GM21367 (cell line): Measurements from ENCODE around the gene CCR4.
A peak's percentile ranks its signal among the peaks of the same experiment; 100 is the strongest.
"Not testable (repeated sequence)": the region's sequence is repeated elsewhere in the genome, so short reads cannot be mapped to it uniquely, and the experiment has no call there.

Source experiments
- ATAC-seq: cut with Tn5 transposase; IDR thresholded peaks from one replicate; pipeline ENCODE4 v1.9.1; 2021; ENCODE audit not compliant: unreplicated experiment

The CCR4 gene

DNA sequence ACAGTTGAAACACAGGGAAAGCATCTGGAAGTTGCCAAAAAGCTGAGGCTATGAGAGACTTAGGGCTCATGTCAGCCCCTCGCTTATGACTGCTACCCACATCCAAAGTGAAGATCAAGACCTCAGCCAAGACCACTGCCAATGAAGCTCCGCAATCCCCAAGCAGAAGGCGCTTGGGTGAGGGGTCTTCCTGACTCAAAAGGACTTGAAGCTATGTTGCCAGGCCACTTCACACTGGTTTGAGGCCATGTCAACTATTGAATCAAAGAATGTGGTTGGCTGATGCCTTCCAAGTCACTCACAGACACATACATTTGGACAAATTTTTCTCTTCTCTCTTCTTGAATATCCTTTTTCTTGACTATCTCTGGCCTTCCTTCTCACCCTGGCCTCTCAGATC lies 928 bp upstream of the CCR4 start:
- ATAC-seq: no peak

DNA sequence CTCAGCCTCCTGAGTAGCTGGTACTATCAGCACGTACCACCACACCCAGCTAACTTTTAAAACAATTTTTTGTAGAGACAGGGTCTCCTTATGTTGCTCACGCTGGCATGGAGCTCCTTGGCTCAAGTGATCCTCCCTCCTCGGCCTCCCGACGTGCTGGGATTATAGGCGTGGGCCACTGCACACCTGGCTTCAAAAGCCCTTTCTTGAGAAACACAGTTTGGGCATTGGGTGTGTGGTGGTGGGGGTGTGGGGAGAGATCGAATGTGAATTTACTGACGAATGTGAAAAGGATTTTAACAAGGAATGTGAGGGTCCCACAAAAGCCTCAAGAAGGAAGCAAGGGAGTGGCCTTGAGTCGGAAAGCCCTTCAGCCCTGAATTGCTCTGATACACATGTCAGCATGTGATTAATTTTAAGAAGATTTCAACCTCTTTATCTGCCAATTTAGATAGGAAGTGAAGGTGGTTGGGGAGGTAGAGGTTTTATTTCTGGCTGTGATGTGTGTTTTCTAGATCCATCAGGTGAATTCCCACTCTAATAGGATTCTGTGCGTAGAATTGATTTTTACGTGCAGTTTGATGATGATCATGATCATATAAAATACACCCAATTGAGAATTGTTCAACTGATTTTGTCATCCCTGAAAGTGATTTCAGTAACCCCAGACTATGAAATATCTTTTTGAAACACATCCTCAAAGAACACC lies 1.1 kb downstream of the CCR4 start:
- ATAC-seq: no peak

DNA sequence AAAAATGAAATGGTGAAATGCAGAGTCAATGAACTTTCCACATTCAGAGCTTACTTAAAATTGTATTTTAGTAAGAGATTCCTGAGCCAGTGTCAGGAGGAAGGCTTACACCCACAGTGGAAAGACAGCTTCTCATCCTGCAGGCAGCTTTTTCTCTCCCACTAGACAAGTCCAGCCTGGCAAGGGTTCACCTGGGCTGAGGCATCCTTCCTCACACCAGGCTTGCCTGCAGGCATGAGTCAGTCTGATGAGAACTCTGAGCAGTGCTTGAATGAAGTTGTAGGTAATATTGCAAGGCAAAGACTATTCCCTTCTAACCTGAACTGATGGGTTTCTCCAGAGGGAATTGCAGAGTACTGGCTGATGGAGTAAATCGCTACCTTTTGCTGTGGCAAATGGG lies 3.1 kb downstream of the CCR4 start:
- ATAC-seq: no peak

DNA sequence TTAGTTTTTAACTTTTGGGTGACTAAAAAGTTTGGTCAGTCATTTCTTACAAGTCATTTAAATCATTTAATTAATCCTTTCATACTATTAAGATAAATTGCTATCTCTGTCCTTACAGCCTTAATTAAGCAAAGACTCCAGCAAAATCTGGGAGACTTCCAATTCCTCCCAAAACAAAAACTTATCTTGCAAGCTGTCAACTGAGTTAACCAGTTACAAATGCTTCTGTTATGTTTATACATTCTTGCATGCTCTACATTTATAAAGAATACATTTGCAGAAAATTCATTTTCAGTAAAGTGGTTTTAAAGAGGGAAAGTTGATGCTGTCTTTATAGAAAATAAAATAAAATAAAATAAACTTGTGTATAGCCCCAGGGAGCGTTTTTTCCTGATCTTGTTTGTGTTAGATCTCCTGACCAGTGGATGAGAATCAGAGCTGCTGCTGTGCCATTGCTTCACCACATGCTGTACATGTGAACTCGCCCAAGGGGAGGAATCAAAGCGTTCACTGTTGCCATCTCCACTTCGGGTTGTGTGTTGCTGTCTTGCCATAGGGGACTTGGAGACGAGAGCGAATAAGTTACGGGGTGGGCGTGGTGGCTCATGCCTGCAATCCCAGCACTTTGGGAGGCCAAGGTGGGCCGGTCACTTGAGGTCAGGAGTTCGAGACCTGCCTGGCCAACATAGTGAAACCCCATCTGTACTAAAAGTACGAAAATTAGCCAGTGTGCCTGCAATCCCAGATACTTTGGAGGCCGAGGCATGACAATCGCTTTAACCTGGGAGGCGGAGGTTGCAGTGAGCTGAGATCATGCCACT lies 5.5 kb downstream of the CCR4 start:
- no peak for ATAC-seq

DNA sequence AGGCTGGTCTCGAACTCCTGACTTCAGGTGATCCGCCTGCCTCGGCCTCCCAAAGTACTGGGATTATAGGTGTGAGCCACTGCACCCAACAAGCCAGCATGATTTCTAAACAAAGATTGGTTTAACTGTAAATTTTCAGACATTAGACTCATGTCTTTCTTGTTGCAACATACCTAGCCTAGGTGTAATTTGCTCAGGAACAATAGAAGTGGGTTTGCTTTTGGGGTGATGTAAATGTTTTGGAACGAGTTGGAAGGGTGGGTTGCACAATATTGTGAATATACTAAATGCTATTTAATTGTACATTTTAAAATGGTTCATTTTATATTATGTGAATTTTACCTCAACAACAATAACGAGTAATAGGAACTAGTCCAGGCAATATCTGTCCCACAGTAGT lies 7.1 kb downstream of the CCR4 start:
- ATAC-seq: no peak

DNA sequence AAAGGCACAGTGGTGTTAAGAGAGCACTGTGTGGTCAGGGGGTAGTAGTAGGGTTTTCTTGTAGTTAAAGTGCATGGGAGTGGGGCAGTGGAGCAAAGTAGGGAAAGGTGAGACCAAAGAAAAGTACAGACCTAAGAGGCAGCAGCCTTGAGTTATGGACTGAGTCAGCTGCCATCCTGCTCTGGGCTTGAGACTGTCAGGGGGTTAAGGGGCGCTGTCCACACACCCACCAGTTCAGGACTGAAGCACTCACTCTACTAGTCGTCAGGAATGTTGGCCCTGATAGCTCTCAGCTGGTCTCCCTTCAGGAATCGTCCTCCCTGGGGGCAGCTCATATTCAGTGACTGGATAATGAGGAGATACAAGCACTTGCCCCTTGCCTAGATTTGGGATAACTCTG lies 7.9 kb downstream of the CCR4 start:
- no peak for ATAC-seq

DNA sequence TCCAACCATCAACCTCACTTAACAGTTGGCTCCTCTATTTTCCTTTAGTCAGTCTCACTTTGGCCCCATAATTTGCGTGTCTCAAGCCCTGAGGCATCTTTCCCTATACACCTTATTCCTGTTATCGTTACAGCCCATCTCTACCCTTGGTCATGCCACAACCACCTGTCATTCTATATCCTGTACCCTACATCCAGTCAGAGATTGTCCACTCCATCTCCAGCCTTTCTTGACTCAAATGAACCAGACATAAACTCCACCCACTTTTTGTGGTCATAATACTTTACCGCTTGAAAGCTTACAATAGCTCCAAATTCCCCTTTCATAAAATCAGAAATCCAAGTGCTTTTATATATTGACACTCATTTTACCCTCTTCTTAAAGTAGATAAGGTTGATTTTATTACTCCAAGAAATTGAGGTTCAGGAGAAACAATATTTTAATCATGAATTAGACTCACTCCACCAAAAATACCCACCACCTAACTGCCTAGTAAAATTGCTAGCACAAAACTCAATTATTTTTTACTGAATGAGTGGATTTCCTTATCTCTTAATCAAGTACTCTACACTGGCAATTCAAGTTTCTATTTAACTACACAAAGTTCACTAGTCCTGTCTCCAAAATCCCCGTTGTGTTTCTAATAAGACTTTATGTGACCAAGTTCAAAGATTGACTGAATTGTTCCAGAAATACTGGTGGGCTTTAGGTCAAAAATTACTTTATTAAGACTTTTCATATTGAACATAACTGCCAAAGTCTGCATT lies 9.1 kb downstream of the CCR4 start:
- no peak for ATAC-seq

DNA sequence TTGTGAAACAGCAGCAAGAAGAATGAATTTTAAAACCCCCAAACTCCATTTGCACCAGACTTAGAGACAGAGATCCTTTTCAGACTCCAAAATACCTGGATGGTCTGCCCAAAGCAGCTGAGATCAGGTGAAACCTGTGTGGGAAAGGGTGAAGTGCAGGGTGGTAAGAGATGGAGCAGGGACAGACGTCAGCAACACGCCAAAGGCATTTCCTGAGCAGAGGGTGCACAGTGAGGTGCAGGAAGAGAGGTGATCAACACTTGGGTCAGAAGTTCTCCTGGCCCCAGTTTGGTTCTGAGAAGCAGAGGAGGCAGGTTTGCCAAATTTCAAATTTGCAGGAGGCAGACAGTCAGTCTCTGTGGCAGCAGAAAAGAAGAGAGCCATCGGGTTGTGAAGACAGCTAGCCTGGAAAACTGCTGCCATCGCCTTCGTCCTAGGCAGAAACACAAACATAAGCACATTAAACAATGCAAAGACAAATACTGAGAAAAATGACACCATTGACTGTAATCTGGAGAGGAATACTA lies 9.8 kb downstream of the CCR4 start:
- ATAC-seq: no peak

DNA sequence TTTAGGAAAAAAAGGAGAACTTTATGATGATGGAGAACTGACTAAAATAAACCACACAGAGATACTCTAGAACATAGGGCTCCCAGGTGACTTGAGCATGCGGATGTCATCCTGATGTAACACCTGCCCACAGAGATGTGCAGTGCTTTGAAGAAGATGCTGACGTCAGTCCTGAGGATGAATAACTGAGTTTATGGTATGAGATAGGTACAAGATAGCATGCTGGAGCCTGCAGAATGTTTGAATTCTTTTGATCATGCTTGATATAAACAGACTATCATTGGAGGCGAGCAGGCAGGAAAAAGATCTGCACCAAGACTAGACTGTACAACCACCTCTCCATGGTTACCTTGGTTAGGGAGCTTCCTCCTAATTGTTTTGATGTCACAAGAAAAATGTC lies 12.4 kb downstream of the CCR4 start:
- no peak for ATAC-seq

DNA sequence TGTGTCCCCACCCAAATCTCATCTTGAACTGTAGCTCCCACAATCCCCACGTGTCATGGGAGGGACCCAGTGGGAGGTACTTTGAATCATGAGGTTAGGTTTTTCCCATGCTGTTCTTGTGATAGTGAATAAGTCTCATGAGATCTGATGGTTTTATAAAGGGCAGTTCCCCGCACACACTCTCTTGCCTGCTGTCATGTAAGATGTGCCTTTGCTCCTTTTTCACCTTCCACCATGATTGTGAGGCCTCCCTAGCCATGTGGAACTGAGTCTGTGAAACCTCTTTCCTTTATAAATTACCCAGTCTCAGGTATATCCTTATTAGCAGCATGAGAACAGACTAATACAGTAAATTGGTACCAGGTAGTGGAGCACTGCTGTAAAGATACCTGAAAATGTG lies 13.3 kb downstream of the CCR4 start:
- ATAC-seq: not testable (repeated sequence)

DNA sequence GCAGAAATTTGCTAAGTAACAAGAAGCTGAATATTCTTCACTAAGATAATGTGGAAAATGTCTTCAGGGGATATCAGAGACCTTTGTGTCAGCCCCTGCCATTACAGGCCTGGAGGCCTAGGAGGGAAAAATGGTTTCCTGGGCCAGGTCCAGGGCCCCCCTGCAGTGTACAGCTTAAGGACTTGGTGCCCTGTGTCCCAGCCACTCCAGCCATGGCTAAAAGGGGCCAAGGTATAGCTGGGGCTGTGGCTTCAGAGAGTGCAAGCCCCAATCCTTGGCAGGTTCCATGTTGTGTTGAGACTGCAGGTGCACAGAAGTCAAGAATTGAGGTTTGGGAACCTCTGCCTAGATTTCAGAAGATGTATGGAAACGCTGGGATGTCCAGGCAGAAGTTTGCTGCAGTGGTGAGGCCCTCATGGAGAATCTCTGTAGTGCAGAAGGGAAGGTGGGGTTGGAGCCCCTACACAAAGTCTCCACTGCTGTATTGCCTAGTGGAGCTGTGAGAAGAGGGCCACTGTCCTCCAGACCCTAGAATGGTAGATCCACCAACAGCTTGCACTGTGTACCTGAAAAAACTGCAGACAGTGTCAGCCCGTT lies 14.3 kb downstream of the CCR4 start:
- ATAC-seq: not testable (repeated sequence)

DNA sequence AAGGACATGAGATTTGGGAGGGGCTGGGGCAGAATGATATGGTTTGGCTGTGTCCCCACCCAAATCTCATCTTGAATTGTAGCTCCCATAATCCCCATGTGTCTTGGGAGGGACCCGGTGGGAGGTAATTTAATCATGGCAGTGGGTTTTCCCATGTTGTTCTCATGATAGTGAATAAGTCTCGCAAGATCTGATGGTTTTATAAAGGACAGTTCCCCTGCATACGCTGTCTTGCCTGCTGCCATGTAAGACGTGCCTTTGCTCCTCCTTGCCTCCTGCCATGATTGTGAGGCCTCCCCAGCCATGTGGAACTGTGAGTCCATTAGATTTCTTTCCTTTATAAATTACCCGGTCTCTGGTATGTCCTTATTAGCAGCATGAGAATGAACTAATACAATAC lies 15.2 kb downstream of the CCR4 start:
- ATAC-seq: not testable (repeated sequence)

DNA sequence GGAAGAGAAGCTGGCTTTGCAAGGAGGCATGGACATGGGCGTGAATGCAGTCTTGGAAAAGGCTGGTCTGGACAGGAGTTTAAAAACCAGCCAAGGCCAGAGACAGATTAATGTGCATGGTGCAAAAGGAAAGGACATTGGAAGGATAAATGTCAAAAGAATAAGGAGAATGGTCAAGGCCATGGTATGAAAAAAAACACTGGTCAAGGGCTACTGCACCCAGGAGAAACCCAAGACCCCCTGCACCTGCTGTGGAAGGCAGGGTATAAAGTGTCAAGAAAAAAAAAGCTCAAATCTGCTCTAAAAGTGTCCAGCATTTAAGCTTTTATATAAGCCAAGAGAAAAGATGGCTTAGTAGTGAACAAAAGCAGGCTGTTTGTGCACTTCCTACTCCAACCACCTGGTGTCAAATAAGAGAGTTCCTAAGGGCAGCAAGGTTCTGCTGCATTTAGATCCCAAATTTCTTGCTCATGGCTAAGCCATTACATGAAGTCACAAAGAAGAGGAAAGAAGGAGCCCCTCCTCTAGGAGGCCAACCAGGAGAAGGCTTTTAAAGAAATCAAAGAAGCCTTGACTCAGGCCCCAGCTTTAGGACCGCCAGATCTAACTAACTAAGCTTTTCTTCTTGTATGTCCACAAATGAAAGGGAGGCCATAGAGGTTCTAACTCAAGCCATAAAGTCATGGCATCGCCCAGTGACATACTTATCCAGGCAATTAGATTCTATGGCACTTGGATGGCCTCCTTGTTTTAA lies 16.9 kb downstream of the CCR4 start:
- no peak for ATAC-seq

DNA sequence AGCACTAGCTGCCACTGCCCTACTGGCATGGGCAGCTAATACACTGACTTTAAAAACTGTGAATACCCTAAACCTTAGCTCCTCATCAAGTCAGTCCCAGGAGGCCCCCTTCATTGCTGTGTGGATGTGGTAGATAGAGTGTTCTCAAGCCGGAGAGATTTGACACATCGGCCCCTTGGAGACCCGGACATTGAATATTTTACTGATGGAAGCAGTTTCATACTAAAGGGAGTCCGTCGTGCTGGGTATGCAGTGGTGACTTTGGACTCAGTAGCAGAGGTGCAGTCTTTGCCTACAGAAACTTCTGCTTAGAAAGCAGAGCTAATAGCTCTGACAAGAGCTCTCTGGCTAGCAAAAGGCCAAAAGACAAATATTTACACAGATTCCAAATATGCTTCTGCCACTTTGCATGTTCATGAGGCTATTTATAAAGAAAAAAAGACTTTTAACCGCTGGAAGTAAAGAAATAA lies 17.5 kb downstream of the CCR4 start:
- ATAC-seq: no peak

DNA sequence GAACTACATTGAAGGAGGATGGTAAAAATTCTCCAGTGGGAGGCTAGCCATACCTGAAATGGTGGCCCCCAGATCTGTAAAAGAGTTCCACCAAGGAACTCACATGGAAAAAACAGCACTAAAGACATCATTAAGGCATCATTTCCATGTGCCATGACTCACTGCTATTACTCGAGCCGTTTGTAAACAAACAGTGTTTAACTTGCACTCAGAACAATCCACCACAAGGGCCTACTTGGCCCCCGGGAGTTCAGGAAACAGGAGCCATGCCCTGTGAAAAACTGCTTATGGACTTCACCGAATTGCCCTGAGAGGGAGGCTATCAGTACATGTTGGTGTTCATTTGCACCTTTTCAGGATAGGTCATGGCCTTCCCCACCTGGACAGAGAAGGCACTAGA lies 18.2 kb downstream of the CCR4 start:
- no peak for ATAC-seq

DNA sequence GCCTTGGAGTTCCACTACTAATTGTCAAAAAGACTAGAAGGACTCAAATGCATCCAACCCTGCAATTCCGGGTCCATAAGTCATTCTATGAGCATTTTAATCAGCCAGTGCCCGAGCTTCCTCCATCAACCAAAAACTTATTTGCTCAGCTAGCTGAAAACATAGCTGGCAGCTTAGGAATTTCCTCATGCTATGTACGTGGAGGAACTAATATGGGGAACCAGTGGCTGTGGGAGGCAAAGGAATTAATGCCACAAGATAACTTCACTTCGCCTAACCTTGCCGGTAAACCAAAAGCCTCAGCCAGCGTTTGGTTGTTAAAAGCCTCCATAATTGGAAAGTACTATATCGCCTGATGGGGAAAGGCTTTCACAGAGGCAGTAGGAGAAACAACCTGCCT lies 19.8 kb downstream of the CCR4 start:
- ATAC-seq: not testable (repeated sequence)

DNA sequence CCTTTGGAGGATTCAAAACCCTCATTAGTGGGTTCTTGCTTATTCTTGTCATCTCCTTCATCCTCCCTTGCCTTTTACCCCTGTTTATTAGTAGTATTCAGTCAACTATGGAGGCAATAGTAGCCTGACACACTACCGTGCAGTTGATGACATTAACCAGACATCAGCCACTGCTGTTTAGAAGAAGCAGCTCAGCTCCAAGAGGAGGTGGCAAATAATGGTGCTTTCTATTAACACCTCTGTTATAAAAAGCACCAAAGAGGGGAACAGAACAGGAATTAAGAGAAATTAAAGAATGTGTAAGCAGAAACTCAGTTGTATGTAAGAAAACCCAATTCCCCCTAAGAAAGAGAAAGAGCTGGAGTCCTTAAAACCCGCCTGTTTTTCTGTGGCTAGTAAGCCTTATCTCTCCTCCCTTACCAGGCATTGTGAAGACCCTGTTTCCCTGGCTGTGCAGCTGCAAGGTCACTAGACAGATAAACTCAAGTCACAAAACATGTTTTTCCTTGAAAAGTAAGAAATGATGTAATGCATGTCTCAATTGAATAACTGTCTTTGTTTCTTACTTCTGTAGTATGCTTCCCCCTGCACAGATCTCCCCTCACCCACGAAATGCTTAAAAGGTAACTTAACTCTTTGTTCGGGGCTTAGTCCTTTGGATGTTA lies 21.2 kb downstream of the CCR4 start:
- ATAC-seq: no peak

DNA sequence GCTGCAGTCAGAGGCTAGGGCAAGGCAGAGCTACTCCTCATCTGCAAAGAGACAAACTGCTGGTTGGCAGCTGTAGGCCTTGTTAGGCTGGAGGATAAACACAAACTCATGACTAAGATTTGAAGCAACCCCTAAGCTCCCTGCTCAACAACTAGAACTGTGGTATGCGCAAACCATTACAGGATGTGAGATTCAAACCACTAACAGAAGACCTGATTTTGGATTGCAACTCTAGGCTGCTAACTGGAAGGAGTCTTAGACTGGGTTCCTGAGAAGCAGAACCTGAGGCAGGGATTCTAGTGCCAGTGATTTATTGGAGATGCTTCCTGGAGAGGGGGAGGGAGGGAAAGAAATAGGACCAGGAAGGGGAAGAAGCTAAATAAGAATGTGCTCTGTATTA lies 22.5 kb downstream of the CCR4 start:
- ATAC-seq: peak; percentile 68

DNA sequence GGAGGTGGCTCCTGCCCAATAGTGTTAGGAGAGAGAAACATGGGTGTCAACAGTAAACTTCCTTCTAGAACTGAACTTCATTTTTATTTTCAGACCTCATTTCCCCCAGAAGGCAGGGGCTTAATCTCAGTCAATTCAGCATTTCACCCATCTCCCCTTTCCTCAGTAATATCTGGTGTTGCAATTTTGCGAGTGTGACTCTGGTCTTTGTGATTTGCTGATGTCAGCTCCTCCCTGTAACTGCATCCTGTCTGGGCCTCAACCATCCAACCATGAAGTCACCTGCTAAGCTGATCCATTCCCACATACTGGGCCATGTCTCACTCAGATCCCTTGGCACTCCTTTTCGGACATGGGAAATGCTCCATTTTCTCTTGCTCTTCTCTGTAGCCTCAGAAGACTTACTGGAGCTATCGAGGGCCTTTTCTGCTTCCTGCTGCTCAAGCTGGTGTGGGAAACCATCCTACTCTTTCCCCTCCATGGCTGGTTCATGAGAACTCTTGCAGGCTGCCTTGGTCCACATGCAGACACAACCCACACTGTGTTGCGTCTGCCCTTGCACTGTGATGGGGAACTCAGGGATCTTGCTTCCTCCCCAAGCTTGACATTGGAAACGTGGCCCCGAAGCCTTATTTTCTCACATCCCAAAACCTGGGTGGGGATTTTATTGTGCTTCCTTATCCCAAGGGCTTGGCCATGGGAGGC lies 24.6 kb downstream of the CCR4 start:
- no peak for ATAC-seq
